Epithelial cell of esophagus (primary cell): ENCODE measurements around the gene CCL18.
"Not testable (repeated sequence)": the region's sequence is repeated elsewhere in the genome, so short reads cannot be mapped to it uniquely, and the experiment has no call there.

Experiments
- DNase-seq: peaks from one replicate; pipeline ENCODE4 v3.0.0; 2010; ENCODE audit warnings: low read depth
- H3K4me3 ChIP-seq: 2 replicates; pipeline ENCODE4 v1.5.1; 2011; ENCODE audit warnings: mild to moderate bottlenecking, low read length, control low read depth
- CTCF ChIP-seq: IDR thresholded peaks from 2 replicates; pipeline ENCODE4 v1.5.1; 2011; ENCODE audit warnings: low read depth, mild to moderate bottlenecking, low read length, control low read depth, inconsistent platforms; ENCODE audit not compliant: insufficient read depth; ENCODE audit errors: missing control alignments

The CCL18 gene, protein sequence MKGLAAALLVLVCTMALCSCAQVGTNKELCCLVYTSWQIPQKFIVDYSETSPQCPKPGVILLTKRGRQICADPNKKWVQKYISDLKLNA

GRCh38 chr17:36063786-36064541 is at the start of gene CCL18:
CCL18 (plus strand) TSS chr17:36064272; CDS start chr17:36064343, 71 bp downstream.
- H3K4me3 ChIP-seq: no peak within 1 kb of the TSS
- TF ChIP-seq CTCF: no peak
- no peak for DNase-seq

- H3K4me3 ChIP-seq: no peak overlapping the region
- no peak for TF ChIP-seq CTCF
- no peak for DNase-seq
Observed at GRCh38 chr17:36014946-36015345, 49.1 kb upstream of the CCL18 start.

DNA sequence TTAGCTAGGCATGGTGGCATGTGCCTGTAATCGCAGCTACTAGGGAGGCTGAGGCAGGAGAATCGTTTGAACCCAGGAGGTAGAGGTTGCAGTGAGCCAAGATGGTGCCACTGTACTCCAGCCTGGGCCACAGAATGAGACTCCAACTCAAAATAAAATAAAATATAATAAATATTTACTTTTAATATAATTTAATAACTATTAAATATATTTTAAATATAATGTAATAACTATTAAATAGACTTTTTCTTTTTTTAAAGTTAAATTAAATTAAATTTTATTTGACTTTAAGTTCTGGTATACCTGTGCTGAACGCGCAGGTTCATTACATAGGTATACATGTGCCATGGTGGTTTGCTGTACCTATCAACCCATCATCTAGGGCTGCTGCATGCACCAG is 48.2 kb upstream of the CCL18 start:
- H3K4me3 ChIP-seq, DNase-seq: not testable (repeated sequence)

- no peak for TF ChIP-seq CTCF
- no peak overlapping the region for H3K4me3 ChIP-seq
- no peak for DNase-seq
Observed at GRCh38 chr17:36016555-36016954, 47.5 kb upstream of the CCL18 start.

DNA sequence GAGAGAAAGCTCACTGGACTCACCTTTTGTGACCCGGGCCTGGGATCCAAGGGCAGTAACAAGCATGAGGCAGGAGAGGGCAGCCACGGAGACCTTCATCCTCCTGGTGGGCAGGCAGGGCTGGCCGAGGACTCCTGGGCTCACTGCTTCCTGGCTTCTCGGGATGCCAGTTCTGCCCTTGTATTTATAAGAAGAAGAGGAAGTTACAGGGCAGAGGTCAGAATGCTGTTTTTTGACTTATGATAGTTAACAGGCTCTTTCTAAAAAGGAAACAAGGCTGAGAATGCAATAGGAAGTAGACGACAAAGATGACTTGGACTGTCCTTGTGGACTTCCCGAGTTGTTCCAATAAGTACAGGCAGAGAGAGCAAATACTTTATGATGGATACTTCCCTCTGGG is 46.3 kb upstream of the CCL18 start, which contains the start of gene CCL23:
Gene CCL23, minus strand, starts transcription at position 174 of the 400 bp plus-strand sequence. Its CDS starts 75 bp downstream, at position 99.
- TF ChIP-seq CTCF: no peak
- DNase-seq: no peak
- no peak within 1 kb of the TSS for H3K4me3 ChIP-seq

GRCh38 chr17:36019423-36019822 is 44.6 kb upstream of the CCL18 start:
- no peak for DNase-seq
- no peak for TF ChIP-seq CTCF

DNA sequence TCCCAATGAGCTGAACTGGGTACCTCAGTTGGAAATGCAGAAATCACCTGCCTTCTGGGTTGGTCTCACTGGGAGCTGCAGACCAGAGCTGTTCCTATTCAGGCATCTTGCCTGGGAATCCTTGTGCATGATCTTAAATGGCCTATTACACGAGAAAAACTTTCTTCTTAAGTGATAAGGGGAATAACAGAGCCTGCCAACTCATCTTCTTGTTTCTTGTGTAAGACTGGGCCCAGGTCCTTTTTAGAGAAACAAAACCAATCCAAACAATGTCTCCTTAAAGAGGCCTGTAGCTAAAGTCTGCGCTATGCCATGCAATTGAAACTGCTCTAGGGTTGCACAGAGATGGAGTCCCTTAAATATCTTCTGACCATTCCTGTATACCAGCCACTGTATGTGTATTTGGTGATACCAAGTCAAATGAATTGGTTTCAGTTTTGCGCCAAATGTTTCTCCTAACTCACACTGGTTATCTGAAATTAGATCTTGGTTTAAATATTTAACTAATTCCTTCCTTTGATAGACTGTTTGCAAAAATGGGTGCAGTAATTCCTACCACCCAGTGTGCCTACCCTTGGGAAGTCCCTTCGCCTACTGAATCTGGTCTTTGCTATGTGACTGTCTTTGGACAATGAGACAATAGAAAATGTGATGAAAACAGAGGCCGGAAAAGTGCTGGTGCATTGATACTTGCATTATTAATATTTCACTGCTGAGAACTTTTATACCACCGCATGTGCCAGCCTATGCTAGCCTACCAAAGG is 39.8 kb upstream of the CCL18 start:
- DNase-seq: no peak
- TF ChIP-seq CTCF: no peak
- no peak overlapping the region for H3K4me3 ChIP-seq

More at GRCh38 chr17:36019423-36019822, 44.6 kb upstream of the CCL18 start:
- no peak overlapping the region for H3K4me3 ChIP-seq
